ENCODE data around the gene HEATR5A.
"Not testable (repeated sequence)": the region's sequence is repeated elsewhere in the genome, so short reads cannot be mapped to it uniquely, and the experiment has no call there.

The HEATR5A gene

DNA sequence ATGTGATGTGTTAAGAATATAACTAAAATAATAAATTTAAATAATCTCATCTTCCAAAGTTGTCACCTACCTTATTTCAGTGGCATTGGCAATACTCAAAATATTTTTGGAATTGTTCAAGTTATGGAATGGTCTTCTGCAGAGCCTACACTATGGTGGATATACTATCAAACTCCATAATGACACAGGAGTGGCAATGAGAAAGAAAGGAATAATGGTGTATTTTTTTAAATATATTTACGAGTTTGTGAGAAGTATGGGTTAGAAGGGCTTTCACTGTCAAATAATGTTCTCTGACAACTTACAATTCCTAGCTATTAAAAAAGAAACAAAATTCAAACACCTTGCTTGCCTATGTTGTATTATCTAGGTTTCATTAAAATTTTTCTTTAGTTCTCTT lies 38.1 kb downstream of the HEATR5A start:
- H3K9me3 ChIP-seq (ENCODE audit: control insufficient read depth, low read length), result no peaks in the 10 kb centered on the region
- peaks cover 73% of the 10 kb centered on the region for H3K36me3 ChIP-seq (ENCODE audit: control insufficient read depth, insufficient read depth, low read length, severe bottlenecking)
- DNase-seq (ENCODE audit: low read depth), result no peak
- H3K9ac ChIP-seq (ENCODE audit: low read length), result no peak overlapping the region
- no peak overlapping the region for H3K4me3 ChIP-seq (ENCODE audit: low read length)
- H3K4me1 ChIP-seq (ENCODE audit: control insufficient read depth, insufficient read depth, low read length), result peaks cover 7% of the 10 kb centered on the region
- H3K27me3 ChIP-seq (replicated peaks; ENCODE audit: control insufficient read depth, insufficient read depth, low read length), result no peaks in the 10 kb centered on the region

DNA sequence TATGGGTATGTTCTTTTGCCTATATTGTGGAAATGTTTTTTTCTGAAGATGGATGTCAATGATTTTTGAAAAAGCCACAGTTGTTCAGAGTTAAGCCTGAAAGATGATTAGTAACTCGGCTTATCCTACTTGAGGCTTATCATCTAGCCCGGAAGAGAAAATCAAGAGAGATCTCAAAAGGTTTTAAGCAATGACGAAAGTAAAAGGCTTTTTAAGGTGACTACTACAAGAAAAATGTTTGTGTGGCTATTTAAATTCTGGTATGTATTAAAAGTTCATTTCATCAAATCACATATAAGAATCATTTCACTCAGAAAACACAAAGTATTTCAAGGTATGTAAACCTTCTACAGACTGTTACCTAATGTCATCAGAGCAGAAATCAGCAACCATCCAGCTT lies 40.2 kb downstream of the HEATR5A start:
- Histone ChIP-seq H3K27me3 (replicated peaks; ENCODE audit: control insufficient read depth, insufficient read depth, low read length) (no peaks in the 10 kb centered on the region), H3K9ac (ENCODE audit: low read length) (no peak overlapping the region), H3K4me3 (ENCODE audit: low read length) (no peak overlapping the region), H3K4me1 (ENCODE audit: control insufficient read depth, insufficient read depth, low read length) (peaks cover 7% of the 10 kb centered on the region), H3K9me3 (ENCODE audit: control insufficient read depth, low read length) (no peaks in the 10 kb centered on the region), H3K36me3 (ENCODE audit: control insufficient read depth, insufficient read depth, low read length, severe bottlenecking) (peaks cover 69% of the 10 kb centered on the region)
- peak; percentile 25 for DNase-seq (ENCODE audit: low read depth)

DNA sequence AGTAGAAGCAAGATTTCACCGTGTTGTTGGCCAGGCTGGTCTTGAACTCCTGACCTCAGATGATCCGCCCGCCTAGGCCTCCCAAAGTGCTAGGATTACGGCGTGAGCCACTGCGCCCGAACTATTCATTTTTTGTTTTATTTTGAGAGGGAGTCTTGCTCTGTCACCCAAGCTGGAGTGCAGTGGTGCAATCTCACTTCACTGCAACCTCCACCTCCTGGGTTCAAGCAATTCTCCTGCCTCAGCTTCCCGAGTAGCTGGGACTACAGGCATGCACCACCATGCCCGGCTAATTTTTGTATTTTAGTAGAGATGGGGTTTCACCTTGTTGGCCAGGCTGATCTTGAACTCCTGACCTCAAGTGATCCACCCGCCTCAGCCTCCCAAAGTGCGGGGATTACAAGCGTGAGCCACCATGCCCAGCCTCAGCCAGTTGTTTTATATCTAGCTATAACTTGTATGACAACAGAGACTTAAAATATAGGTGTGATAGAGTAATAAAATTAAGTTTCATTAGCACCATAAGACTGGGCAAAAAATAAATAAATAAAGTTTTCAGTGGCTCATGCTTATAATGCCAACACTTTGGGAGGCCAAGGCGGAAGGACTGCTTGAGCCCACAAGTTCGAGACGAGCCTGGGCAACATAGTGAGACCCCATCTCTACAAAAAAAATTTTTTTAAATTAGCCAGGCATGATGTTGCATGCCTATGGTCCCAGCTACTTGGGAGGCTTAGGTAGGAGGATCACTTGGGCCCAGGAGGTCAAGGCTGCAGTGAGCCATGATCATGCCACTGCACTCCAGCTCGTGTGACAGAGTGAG lies 41.0 kb downstream of the HEATR5A start:
- not testable (repeated sequence) for H3K27me3 ChIP-seq (replicated peaks; ENCODE audit: control insufficient read depth, insufficient read depth, low read length); DNase-seq (ENCODE audit: low read depth); H3K9ac ChIP-seq (ENCODE audit: low read length); H3K4me1 ChIP-seq (ENCODE audit: control insufficient read depth, insufficient read depth, low read length); H3K4me3 ChIP-seq (ENCODE audit: low read length); H3K9me3 ChIP-seq (ENCODE audit: control insufficient read depth, low read length)
- peaks cover 71% of the 10 kb centered on the region for H3K36me3 ChIP-seq (ENCODE audit: control insufficient read depth, insufficient read depth, low read length, severe bottlenecking)

DNA sequence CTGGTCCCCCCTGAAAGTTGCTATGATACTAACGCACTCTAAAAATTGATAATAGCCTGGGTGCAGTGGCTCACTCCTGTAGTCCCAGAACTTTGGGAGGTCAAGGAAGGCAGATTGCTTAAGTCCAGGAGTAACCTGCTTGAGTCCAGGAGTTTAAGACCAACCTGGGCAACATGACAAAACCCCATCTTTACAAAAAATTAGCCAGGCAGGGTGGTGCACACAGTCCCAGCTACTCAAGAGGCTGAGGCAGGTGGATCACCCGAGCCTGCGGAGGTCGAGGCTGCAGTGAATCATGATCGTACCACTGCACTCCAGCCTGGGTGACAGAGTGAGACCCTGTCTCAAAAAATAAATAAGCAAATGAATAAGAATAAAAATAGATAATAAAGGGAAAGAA lies 42.9 kb downstream of the HEATR5A start:
- H3K9ac ChIP-seq (ENCODE audit: low read length), result no peak overlapping the region
- no peak for DNase-seq (ENCODE audit: low read depth)
- peaks cover 64% of the 10 kb centered on the region for H3K36me3 ChIP-seq (ENCODE audit: control insufficient read depth, insufficient read depth, low read length, severe bottlenecking)
- H3K27me3 ChIP-seq (replicated peaks; ENCODE audit: control insufficient read depth, insufficient read depth, low read length), result no peaks in the 10 kb centered on the region
- peaks cover 7% of the 10 kb centered on the region for H3K4me1 ChIP-seq (ENCODE audit: control insufficient read depth, insufficient read depth, low read length)
- H3K4me3 ChIP-seq (ENCODE audit: low read length), result no peak overlapping the region
- no peaks in the 10 kb centered on the region for H3K9me3 ChIP-seq (ENCODE audit: control insufficient read depth, low read length)

DNA sequence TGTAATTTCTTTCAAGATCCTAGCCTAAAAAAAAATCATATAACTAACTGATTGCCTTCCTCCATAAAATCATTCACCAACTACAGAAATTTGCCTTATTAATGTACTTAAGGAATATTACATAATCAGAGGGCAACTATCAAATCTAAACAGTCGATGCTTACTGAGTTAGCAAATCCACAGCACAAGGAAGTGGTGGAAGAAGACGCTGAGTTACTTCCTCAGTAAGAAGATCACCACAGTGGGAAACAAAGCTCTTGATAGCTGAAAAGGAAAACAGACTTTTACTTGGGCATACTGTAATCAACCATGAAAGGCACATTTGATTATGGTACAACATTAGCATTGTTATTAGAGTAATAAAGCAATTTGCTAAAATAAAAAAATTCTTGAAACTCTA lies 48.7 kb downstream of the HEATR5A start:
- H3K9me3 ChIP-seq (ENCODE audit: control insufficient read depth, low read length), result no peaks in the 10 kb centered on the region
- no peak overlapping the region for H3K9ac ChIP-seq (ENCODE audit: low read length)
- H3K36me3 ChIP-seq (ENCODE audit: control insufficient read depth, insufficient read depth, low read length, severe bottlenecking), result peaks cover 70% of the 10 kb centered on the region
- H3K4me1 ChIP-seq (ENCODE audit: control insufficient read depth, insufficient read depth, low read length), result no peaks in the 10 kb centered on the region
- DNase-seq (ENCODE audit: low read depth), result no peak
- no peak overlapping the region for H3K4me3 ChIP-seq (ENCODE audit: low read length)
- no peaks in the 10 kb centered on the region for H3K27me3 ChIP-seq (replicated peaks; ENCODE audit: control insufficient read depth, insufficient read depth, low read length)

DNA sequence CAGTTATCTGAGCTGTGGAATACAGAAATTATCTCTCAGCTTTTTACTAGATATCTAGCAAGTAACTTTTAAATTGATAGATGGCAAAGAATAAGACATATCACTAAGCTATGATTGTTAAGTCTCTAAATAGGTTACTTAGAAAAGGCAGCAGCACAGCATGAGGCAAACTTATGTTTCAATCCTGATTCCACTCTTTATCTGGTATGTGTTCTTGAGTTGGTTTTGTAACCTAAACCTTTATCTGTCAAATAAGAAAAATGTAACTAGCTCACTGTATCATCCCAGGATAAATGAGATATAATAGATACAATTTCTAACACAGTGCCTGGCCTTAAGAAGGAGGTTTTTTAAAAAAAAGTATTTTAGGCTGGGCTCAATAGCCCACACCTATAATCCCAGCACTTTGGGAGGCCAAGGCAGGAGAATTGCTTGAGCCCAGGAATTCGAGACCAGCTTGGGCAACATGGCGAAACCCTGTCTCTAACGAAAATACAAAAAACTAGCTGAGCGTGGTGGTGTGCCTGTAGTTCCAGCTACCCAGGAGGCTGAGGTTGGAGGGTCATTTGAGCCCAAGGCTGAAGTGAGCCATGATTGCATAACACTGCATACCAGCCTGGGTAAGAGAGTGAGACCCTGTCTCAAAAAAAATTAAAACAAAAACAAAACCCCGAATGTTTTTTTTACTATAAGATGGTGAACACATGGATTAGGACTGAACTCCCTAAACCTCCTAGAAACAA lies 56.8 kb downstream of the HEATR5A start:
- no peak overlapping the region for H3K9ac ChIP-seq (ENCODE audit: low read length)
- DNase-seq (ENCODE audit: low read depth), result peak; percentile 13
- H3K27me3 ChIP-seq (replicated peaks; ENCODE audit: control insufficient read depth, insufficient read depth, low read length), result no peaks in the 10 kb centered on the region
- H3K9me3 ChIP-seq (ENCODE audit: control insufficient read depth, low read length), result no peaks in the 10 kb centered on the region
- H3K4me3 ChIP-seq (ENCODE audit: low read length), result no peak overlapping the region
- H3K36me3 ChIP-seq (ENCODE audit: control insufficient read depth, insufficient read depth, low read length, severe bottlenecking), result peaks cover 54% of the 10 kb centered on the region
- H3K4me1 ChIP-seq (ENCODE audit: control insufficient read depth, insufficient read depth, low read length), result peaks cover 12% of the 10 kb centered on the region

DNA sequence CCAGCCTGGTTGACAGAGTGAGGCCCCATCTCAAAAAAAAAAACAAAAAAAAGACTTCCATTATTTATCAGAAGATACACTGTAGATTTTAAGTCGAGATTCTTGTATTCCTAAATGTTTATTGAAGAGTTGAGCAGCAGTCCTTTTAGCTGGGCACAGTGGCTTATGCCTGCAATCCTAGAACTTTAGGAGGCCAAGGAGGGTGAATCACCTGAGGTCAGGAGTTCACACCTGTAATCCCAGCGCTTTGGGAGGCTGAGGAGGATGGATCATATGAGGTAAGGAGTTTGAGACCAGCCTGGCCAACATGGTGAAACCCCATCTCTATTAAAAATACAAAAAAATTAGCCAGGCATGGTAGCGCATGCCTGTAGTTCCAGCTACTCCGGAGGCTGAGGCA lies 57.6 kb downstream of the HEATR5A start:
- no peak for DNase-seq (ENCODE audit: low read depth)
- no peaks in the 10 kb centered on the region for H3K9me3 ChIP-seq (ENCODE audit: control insufficient read depth, low read length)
- H3K9ac ChIP-seq (ENCODE audit: low read length), result no peak overlapping the region
- H3K4me3 ChIP-seq (ENCODE audit: low read length), result no peak overlapping the region
- peaks cover 12% of the 10 kb centered on the region for H3K4me1 ChIP-seq (ENCODE audit: control insufficient read depth, insufficient read depth, low read length)
- H3K27me3 ChIP-seq (replicated peaks; ENCODE audit: control insufficient read depth, insufficient read depth, low read length), result no peaks in the 10 kb centered on the region
- peaks cover 57% of the 10 kb centered on the region for H3K36me3 ChIP-seq (ENCODE audit: control insufficient read depth, insufficient read depth, low read length, severe bottlenecking)

DNA sequence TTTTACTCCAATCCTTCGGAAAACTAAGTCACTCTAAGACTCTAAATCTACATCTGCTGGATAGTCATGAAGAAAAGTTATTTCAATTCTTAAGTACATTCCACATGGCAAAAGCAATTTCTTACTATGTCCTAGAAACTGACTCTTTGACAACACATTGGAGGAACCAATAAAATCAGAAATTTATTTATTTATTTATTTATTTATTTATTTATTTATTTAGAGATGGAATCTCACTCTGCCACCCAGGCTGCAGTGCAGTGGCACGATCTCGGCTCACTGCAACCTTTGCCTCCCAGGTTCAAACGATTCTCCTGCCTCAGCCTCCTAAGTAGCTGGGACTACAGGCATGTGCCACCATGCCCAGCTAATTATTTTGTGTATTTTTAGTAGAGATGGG lies 58.6 kb downstream of the HEATR5A start:
- not testable (repeated sequence) for DNase-seq (ENCODE audit: low read depth); H3K4me3 ChIP-seq (ENCODE audit: low read length); H3K9me3 ChIP-seq (ENCODE audit: control insufficient read depth, low read length); H3K27me3 ChIP-seq (replicated peaks; ENCODE audit: control insufficient read depth, insufficient read depth, low read length); H3K9ac ChIP-seq (ENCODE audit: low read length)
- Histone ChIP-seq H3K36me3 (ENCODE audit: control insufficient read depth, insufficient read depth, low read length, severe bottlenecking) (peaks cover 60% of the 10 kb centered on the region), H3K4me1 (ENCODE audit: control insufficient read depth, insufficient read depth, low read length) (peaks cover 12% of the 10 kb centered on the region)

DNA sequence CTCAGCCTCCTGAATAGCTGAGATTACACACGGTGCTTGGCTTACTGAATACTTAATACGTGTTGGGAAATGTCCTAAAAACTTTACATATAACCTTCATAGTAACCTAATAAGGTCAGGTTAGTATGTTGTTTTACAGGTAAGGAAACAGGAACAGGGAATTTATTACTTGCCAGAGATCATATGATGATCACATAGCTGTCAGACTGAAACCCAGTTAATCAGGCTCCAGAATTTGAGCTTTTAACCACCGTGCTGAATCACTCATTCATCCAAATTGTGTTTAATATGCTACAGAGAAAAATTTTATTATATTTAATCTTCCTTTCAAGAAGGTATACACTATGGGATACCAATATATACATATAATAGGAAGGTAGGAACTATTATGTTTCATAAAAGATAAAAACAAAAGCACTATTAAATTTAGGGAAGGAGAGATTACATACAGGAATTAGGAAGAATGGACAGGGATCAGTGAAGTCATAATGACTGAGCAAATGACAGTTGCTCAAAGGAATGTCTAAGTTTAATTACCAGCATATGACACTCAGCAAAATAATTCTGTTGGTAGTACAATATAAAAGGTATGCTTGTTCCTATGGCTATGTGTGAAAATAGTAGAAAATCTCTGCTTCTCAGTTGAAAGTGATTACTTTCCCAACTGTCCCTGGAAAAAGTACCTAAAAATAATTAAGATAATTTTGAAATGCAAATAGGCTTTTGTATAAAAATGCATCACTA lies 59.3 kb downstream of the HEATR5A start:
- peak; percentile 30 for DNase-seq (ENCODE audit: low read depth)
- Histone ChIP-seq H3K9me3 (ENCODE audit: control insufficient read depth, low read length) (no peaks in the 10 kb centered on the region), H3K36me3 (ENCODE audit: control insufficient read depth, insufficient read depth, low read length, severe bottlenecking) (peaks cover 58% of the 10 kb centered on the region), H3K4me3 (ENCODE audit: low read length) (no peak overlapping the region), H3K9ac (ENCODE audit: low read length) (no peak overlapping the region), H3K27me3 (replicated peaks; ENCODE audit: control insufficient read depth, insufficient read depth, low read length) (no peaks in the 10 kb centered on the region), H3K4me1 (ENCODE audit: control insufficient read depth, insufficient read depth, low read length) (peaks cover 15% of the 10 kb centered on the region)

DNA sequence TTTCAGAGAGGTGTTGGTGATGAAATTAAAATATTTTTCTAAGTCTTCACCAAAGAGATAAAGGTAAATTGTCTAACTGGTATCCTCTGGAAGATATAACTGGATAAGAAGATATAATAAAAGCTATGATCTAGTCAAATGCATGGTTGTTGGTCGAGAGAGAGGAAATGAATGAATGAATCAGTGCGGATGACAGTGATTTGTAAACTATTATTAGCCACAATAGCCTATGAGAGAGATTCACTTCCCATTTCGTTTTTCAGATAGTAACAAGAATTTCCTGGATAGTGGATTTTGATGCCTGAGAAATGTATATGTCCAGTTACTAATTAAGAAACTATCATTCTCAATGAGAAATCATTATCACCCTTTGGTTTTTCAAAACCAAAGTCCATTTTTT lies 63.1 kb downstream of the HEATR5A start:
- Histone ChIP-seq H3K36me3 (ENCODE audit: control insufficient read depth, insufficient read depth, low read length, severe bottlenecking) (peaks cover 44% of the 10 kb centered on the region), H3K27me3 (replicated peaks; ENCODE audit: control insufficient read depth, insufficient read depth, low read length) (no peaks in the 10 kb centered on the region), H3K4me3 (ENCODE audit: low read length) (no peak overlapping the region), H3K9ac (ENCODE audit: low read length) (no peak overlapping the region), H3K4me1 (ENCODE audit: control insufficient read depth, insufficient read depth, low read length) (peaks cover 16% of the 10 kb centered on the region), H3K9me3 (ENCODE audit: control insufficient read depth, low read length) (no peaks in the 10 kb centered on the region)
- DNase-seq (ENCODE audit: low read depth), result no peak

DNA sequence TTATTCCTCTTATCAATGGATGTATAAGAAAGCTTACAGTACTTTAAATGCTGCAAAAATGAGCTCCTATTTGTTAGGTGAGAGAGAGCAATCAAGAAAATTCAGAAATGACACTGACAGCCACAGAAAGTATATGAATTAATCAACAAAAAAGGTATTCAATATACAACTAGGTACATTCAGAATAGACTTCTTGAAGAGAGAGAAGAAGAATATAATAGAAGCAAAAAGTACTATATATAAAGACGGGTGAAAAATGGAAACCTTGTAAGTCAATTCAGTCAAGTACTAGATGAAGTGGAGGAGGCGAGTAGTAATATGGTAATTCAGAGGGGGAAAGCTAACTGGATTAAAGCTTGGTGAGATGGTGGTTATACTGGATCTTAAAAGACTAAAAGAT lies 74.3 kb downstream of the HEATR5A start:
- Histone ChIP-seq H3K36me3 (ENCODE audit: control insufficient read depth, insufficient read depth, low read length, severe bottlenecking) (peaks cover 86% of the 10 kb centered on the region), H3K9ac (ENCODE audit: low read length) (no peak overlapping the region), H3K27me3 (replicated peaks; ENCODE audit: control insufficient read depth, insufficient read depth, low read length) (no peaks in the 10 kb centered on the region), H3K4me3 (ENCODE audit: low read length) (no peak overlapping the region), H3K9me3 (ENCODE audit: control insufficient read depth, low read length) (no peaks in the 10 kb centered on the region), H3K4me1 (ENCODE audit: control insufficient read depth, insufficient read depth, low read length) (no peaks in the 10 kb centered on the region)
- no peak for DNase-seq (ENCODE audit: low read depth)
